Osteoblast (primary cell): Measurements from ENCODE around the gene IBSP. TPM values are rescaled to one million over a fixed set of nuclear protein-coding genes. Genes with fewer than 3 reads are reported as not detected.

ENCODE experiments used
- DNase-seq: peaks from one replicate; pipeline ENCODE4 v3.0.0; 2011; ENCODE audit warnings: low spot score, mixed read lengths; ENCODE audit not compliant: insufficient read length; ENCODE audit errors: missing footprints
- H2AFZ ChIP-seq: 2 replicates; pipeline ENCODE4 v1.6.0; 2011; ENCODE audit warnings: mild to moderate bottlenecking, low read length
- H3K27ac ChIP-seq: 2 replicates; pipeline ENCODE4 v1.5.1; 2011; ENCODE audit warnings: mild to moderate bottlenecking, low read depth, low read length, moderate library complexity
- H3K27me3 ChIP-seq: 2 replicates; pipeline ENCODE4 v1.6.0; 2012; ENCODE audit warnings: mild to moderate bottlenecking, control low read depth, inconsistent platforms, low read length, moderate library complexity; ENCODE audit not compliant: insufficient read depth
- H3K36me3 ChIP-seq: 2 replicates; pipeline ENCODE4 v1.5.1; 2011; ENCODE audit warnings: mild to moderate bottlenecking, low read length, control low read depth, moderate library complexity; ENCODE audit not compliant: insufficient read depth
- H3K4me1 ChIP-seq: 2 replicates; pipeline ENCODE4 v1.5.1; 2011; ENCODE audit warnings: mild to moderate bottlenecking, low read length, control low read depth, moderate library complexity; ENCODE audit not compliant: insufficient read depth
- H3K4me2 ChIP-seq: 2 replicates; pipeline ENCODE4 v1.6.0; 2011; ENCODE audit warnings: mild to moderate bottlenecking, low read length; ENCODE audit not compliant: insufficient read depth
- H3K4me3 ChIP-seq: fragments of 200-600 bp; sonication (generic); 3 replicates; pipeline ENCODE4 v1.5.1; 2012; ENCODE audit warnings: mild to moderate bottlenecking, low read length, inconsistent platforms; ENCODE audit not compliant: insufficient read depth
- H3K79me2 ChIP-seq: 2 replicates; pipeline ENCODE4 v1.6.0; 2012; ENCODE audit warnings: mild to moderate bottlenecking, low read length, control low read depth, inconsistent platforms; ENCODE audit not compliant: insufficient read depth
- H3K9me3 ChIP-seq: 2 replicates; pipeline ENCODE4 v1.5.1; 2011; ENCODE audit warnings: low read depth, low read length, control low read depth
- H4K20me1 ChIP-seq: 2 replicates; pipeline ENCODE4 v1.6.0; 2012; ENCODE audit warnings: mild to moderate bottlenecking, low read length, control low read depth; ENCODE audit not compliant: insufficient read depth
- CTCF ChIP-seq: IDR thresholded peaks from 2 replicates; pipeline ENCODE4 v1.5.1; 2011; ENCODE audit warnings: mild to moderate bottlenecking, low read depth, low read length, moderate library complexity; ENCODE audit errors: extremely low read depth
- total RNA-seq: library from RNA; depleted of rRNA; stranded (reverse); fragments of >200 nt; gene quantifications from 2 replicates; pipeline ENCODE4 v1.2.3, GENCODE V29; 2012

Gene IBSP
- total RNA-seq, 1 donor: 15.6 TPM

DNA sequence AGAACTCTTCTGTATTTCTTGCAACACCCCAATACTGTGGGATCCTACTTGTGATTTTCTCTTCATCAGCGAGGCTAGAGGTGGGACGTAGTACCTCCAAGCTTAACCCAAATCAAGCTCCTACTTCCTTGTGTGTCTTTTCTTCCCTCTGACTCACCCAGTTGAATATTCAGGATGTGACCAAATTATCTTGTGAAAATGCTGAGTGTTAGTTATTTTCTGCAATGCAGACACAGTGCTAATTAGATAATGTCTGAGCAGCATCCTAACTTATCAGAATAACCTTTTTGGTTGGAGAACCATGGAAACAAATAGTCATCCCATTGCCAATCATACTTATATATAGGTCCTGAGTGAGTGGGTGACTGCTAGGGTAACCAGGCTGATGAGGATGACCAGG, 35.8 kb downstream of the IBSP start:
- no peak for DNase-seq

GRCh38 chr4:87835743-87836142, 36.4 kb downstream of the IBSP start:
- Histone ChIP-seq H3K27me3 (no peaks in the 10 kb centered on the region), H3K27ac (peak overlapping the region; percentile 8), H3K4me1 (peaks cover 20% of the 10 kb centered on the region), H3K36me3 (no peaks in the 10 kb centered on the region), H2AFZ (peak overlapping the region; percentile 26), H3K79me2 (no peaks in the 10 kb centered on the region), H3K9me3 (no peaks in the 10 kb centered on the region), H4K20me1 (no peaks in the 10 kb centered on the region), H3K4me3 (no peak overlapping the region), H3K4me2 (peak overlapping the region; percentile 18)
- no peak for TF ChIP-seq CTCF
- no peak for DNase-seq

More for the DNA sequence above, 35.8 kb downstream of the IBSP start:
- no peaks in the 10 kb centered on the region for H3K27me3 ChIP-seq
- H3K4me3 ChIP-seq: no peak overlapping the region
- H3K4me2 ChIP-seq: peak overlapping the region; percentile 18
- H3K9me3 ChIP-seq: no peaks in the 10 kb centered on the region
- peaks cover 20% of the 10 kb centered on the region for H3K4me1 ChIP-seq
- H4K20me1 ChIP-seq: no peaks in the 10 kb centered on the region
- no peaks in the 10 kb centered on the region for H3K36me3 ChIP-seq
- peak overlapping the region; percentile 26 for H2AFZ ChIP-seq
- no peak for TF ChIP-seq CTCF
- no peaks in the 10 kb centered on the region for H3K79me2 ChIP-seq
- H3K27ac ChIP-seq: peak overlapping the region; percentile 8

DNA sequence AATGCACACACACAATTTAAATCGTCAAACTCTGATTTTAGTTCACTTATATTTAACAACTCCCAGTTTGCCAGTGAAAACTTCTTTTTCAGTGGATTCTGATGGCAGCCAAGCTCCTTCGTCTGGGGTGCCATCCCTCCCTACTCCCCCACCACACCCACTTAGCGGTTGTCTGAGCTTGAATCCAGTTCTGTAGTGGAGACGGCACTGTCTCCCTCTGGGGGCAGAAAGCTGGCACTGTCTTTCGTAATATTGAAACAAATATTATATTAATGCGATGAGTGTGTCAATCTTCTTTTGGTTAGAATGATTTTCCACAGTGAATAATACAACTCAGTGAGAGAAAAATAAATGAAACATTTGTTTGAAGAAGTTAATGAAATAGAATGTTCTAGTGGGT, 38.9 kb downstream of the IBSP start:
- TF ChIP-seq CTCF: peak; percentile 80
- H4K20me1 ChIP-seq: no peaks in the 10 kb centered on the region
- H3K4me3 ChIP-seq: no peak overlapping the region
- peaks cover 21% of the 10 kb centered on the region for H3K4me1 ChIP-seq
- H3K36me3 ChIP-seq: no peaks in the 10 kb centered on the region
- DNase-seq: no peak
- no peaks in the 10 kb centered on the region for H3K79me2 ChIP-seq
- H3K27me3 ChIP-seq: no peaks in the 10 kb centered on the region
- peak overlapping the region; percentile 36 for H3K4me2 ChIP-seq
- no peak overlapping the region for H3K27ac ChIP-seq
- H2AFZ ChIP-seq: no peak overlapping the region
- no peaks in the 10 kb centered on the region for H3K9me3 ChIP-seq

DNA sequence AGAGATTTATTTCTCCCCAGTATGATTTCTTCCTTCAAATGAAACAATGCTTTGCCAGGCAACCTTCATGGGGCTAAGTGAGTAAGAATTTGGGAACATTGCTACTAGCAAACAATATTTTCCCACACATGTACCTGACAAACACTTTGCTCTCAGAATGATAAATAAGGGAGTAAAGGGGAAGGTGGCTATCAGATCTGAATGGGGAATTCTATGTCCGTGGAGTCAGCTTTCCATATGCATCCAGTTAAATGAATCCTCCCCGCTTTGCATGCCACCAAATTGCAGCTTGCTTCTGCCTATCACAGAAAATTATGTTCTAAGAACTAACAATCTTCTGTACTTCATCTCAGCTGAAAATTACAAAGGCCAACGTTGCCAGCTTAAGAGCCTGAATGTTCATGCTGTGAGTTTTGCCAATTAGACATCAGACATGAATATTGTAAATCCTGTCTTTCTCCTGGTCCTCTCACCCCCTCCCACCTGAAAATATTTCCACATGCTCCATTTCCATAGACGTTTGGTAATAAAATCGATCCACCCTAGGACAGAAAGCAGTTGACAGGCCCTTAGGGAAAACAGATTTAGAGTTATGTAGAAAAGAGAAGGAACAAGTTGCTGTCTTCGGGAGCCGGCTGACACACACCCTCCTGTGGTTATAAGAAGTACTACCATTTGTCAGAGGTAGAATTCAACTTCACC, 39.7 kb downstream of the IBSP start:
- no peak for DNase-seq
- H3K9me3 ChIP-seq: no peaks in the 10 kb centered on the region
- peak; percentile 76 for TF ChIP-seq CTCF
- peak overlapping the region; percentile 28 for H3K4me2 ChIP-seq
- no peak overlapping the region for H3K4me3 ChIP-seq
- no peaks in the 10 kb centered on the region for H3K36me3 ChIP-seq
- no peaks in the 10 kb centered on the region for H4K20me1 ChIP-seq
- no peak overlapping the region for H3K27ac ChIP-seq
- H2AFZ ChIP-seq: peak overlapping the region; percentile 6
- H3K27me3 ChIP-seq: no peaks in the 10 kb centered on the region
- H3K4me1 ChIP-seq: peaks cover 29% of the 10 kb centered on the region
- no peaks in the 10 kb centered on the region for H3K79me2 ChIP-seq
